ENCODE results near the gene CYP4A22.
"Not testable (repeated sequence)": the region's sequence is repeated elsewhere in the genome, so short reads cannot be mapped to it uniquely, and the experiment has no call there.

Gene CYP4A22

GRCh38 chr1:47186267-47187185, 49.3 kb downstream of the CYP4A22 start:
- DNase-seq: no peak

- no peak for DNase-seq
Observed at GRCh38 chr1:47187231-47187925, 50.1 kb downstream of the CYP4A22 start.

- no peak for DNase-seq
Observed at GRCh38 chr1:47187926-47188250, 50.6 kb downstream of the CYP4A22 start.

- no peak for DNase-seq
Observed at GRCh38 chr1:47188791-47189785, 51.8 kb downstream of the CYP4A22 start.

GRCh38 chr1:47189844-47190508, 52.7 kb downstream of the CYP4A22 start, which contains the start of gene PDZK1IP1:
PDZK1IP1 (minus strand) TSS chr1:47190036; CDS start chr1:47189932, 104 bp downstream.
- DNase-seq: peak; percentile 66

- no peak for DNase-seq
Observed at GRCh38 chr1:47190509-47190855, 53.2 kb downstream of the CYP4A22 start.

GRCh38 chr1:47190857-47191256, 53.6 kb downstream of the CYP4A22 start:
- DNase-seq: no peak

GRCh38 chr1:47191940-47192457, 54.8 kb downstream of the CYP4A22 start:
- DNase-seq: no peak

- DNase-seq: peak; percentile 79
Observed at GRCh38 chr1:47192458-47193384, 55.5 kb downstream of the CYP4A22 start.

- DNase-seq: not testable (repeated sequence)
Observed at GRCh38 chr1:47193496-47193895, 56.3 kb downstream of the CYP4A22 start.

GRCh38 chr1:47194311-47194710, 57.1 kb downstream of the CYP4A22 start:
- DNase-seq: no peak

GRCh38 chr1:47195981-47196380, 58.7 kb downstream of the CYP4A22 start:
- DNase-seq: not testable (repeated sequence)

GRCh38 chr1:47196622-47197021, 59.4 kb downstream of the CYP4A22 start:
- no peak for DNase-seq

GRCh38 chr1:47198214-47198613, 61.0 kb downstream of the CYP4A22 start:
- no peak for DNase-seq

Data from suppressor macrophage treated with lipopolysaccharide for 4 hours (primary cell).